Urinary bladder (tissue), 4 donors: ENCODE results near the gene SH3TC1. TPM values are rescaled to one million over a fixed set of nuclear protein-coding genes. Genes with fewer than 3 reads are reported as not detected.

Experiments
- DNase-seq: peaks from one replicate; pipeline ENCODE4 v3.0.0-alpha.2; 2015; ENCODE audit errors: extremely low spot score
- H3K27ac ChIP-seq: one replicate; pipeline ENCODE4 v1.5.1; 2013; ENCODE audit warnings: low read depth, mild to moderate bottlenecking, moderate library complexity
- H3K36me3 ChIP-seq: one replicate; pipeline ENCODE4 v1.6.1; 2013; ENCODE audit warnings: mild to moderate bottlenecking, moderate library complexity; ENCODE audit not compliant: insufficient read depth
- H3K4me1 ChIP-seq: one replicate; pipeline ENCODE4 v1.6.1; 2013; ENCODE audit warnings: mild to moderate bottlenecking, moderate library complexity; ENCODE audit not compliant: insufficient read depth
- H3K4me3 ChIP-seq: one replicate; pipeline ENCODE4 v1.5.1; 2013; ENCODE audit warnings: low read depth, low read length
- WGBS: extraction: QIAGEN DNeasy Blood & Tissue Kit; methylation state at CpG from one replicate; pipeline ENCODE4 v1.1.7; 2013; 5-methylcytosine and 5-hydroxymethylcytosine counted together
- polyA plus RNA-seq: library from polyadenylated mRNA; stranded (reverse); fragments of 200-250 nt; gene quantifications from one replicate; pipeline ENCODE4 v1.2.3, GENCODE V29; 2013
- total RNA-seq: library from RNA; depleted of rRNA; stranded (reverse); fragments of >200 nt; gene quantifications from one replicate; pipeline ENCODE4 v1.2.3, GENCODE V29; 2014
- donor health status: healthy with polysubstance abuse.
- donor health status: healthy.

The SH3TC1 gene
- total and polyA plus RNA-seq, 2 donors, result 17.2 to 20.5 TPM

GRCh38 chr4:8203817-8204216 lies 4.7 kb downstream of the SH3TC1 start:
- Histone ChIP-seq H3K27ac (no peak overlapping the region), H3K4me1 (no peaks in the 10 kb centered on the region), H3K36me3 (no peaks in the 10 kb centered on the region), H3K4me3 (no peak overlapping the region)
- DNase-seq, result no peak
- 86% methylated on average over 10 of the region's 10 CpGs for WGBS

- Histone ChIP-seq H3K4me1 (no peaks in the 10 kb centered on the region), H3K36me3 (no peaks in the 10 kb centered on the region), H3K4me3 (no peak overlapping the region), H3K27ac (no peak overlapping the region)
- WGBS, result 92% methylated on average over 31 of the region's 31 CpGs
- no peak for DNase-seq
Observed at GRCh38 chr4:8204576-8205227, 5.6 kb downstream of the SH3TC1 start.

- H3K4me3 ChIP-seq, result no peak overlapping the region
- 77% methylated on average over 19 of the region's 19 CpGs for WGBS
Observed at GRCh38 chr4:8205241-8205707, 6.2 kb downstream of the SH3TC1 start.

GRCh38 chr4:8205749-8206611 lies 6.9 kb downstream of the SH3TC1 start:
- H3K4me3 ChIP-seq, result no peak overlapping the region
- no peaks in the 10 kb centered on the region for H3K4me1 ChIP-seq
- no peak for DNase-seq
- H3K27ac ChIP-seq, result no peak overlapping the region
- 67% methylated on average over 26 of the region's 26 CpGs for WGBS
- no peaks in the 10 kb centered on the region for H3K36me3 ChIP-seq

More at GRCh38 chr4:8205241-8205707, 6.2 kb downstream of the SH3TC1 start:
- H3K4me1 ChIP-seq, result no peaks in the 10 kb centered on the region
- no peaks in the 10 kb centered on the region for H3K36me3 ChIP-seq
- no peak overlapping the region for H3K27ac ChIP-seq
- DNase-seq, result no peak

- Histone ChIP-seq H3K27ac (no peak overlapping the region), H3K36me3 (no peaks in the 10 kb centered on the region), H3K4me3 (no peak overlapping the region), H3K4me1 (no peaks in the 10 kb centered on the region)
- 93% methylated on average over 6 of the region's 6 CpGs for WGBS
- no peak for DNase-seq
Observed at GRCh38 chr4:8207314-8207713, 8.2 kb downstream of the SH3TC1 start.

GRCh38 chr4:8208565-8208964 lies 9.5 kb downstream of the SH3TC1 start:
- Histone ChIP-seq H3K4me1 (no peaks in the 10 kb centered on the region), H3K36me3 (no peaks in the 10 kb centered on the region), H3K4me3 (no peak overlapping the region), H3K27ac (no peak overlapping the region)
- WGBS, result 97% methylated on average over 12 of the region's 12 CpGs
- DNase-seq, result no peak

GRCh38 chr4:8209181-8209874 lies 10.2 kb downstream of the SH3TC1 start:
- H3K4me1 ChIP-seq, result no peaks in the 10 kb centered on the region
- H3K36me3 ChIP-seq, result no peaks in the 10 kb centered on the region
- H3K4me3 ChIP-seq, result no peak overlapping the region
- 87% methylated on average over 21 of the region's 21 CpGs for WGBS
- no peak for DNase-seq
- no peak overlapping the region for H3K27ac ChIP-seq

GRCh38 chr4:8210010-8210409 lies 10.9 kb downstream of the SH3TC1 start:
- Histone ChIP-seq H3K36me3 (no peaks in the 10 kb centered on the region), H3K4me3 (no peak overlapping the region), H3K27ac (no peak overlapping the region), H3K4me1 (no peaks in the 10 kb centered on the region)
- 84% methylated on average over 12 of the region's 12 CpGs for WGBS
- no peak for DNase-seq

- WGBS, result 79% methylated on average over 5 of the region's 5 CpGs
- Histone ChIP-seq H3K27ac (no peak overlapping the region), H3K4me3 (no peak overlapping the region), H3K36me3 (no peaks in the 10 kb centered on the region), H3K4me1 (no peaks in the 10 kb centered on the region)
- no peak for DNase-seq
Observed at GRCh38 chr4:8210616-8211015, 11.5 kb downstream of the SH3TC1 start.

GRCh38 chr4:8211251-8211650 lies 12.2 kb downstream of the SH3TC1 start:
- WGBS, result 26% methylated on average over 8 of the region's 8 CpGs
- Histone ChIP-seq H3K4me3 (no peak overlapping the region), H3K4me1 (no peaks in the 10 kb centered on the region), H3K36me3 (no peaks in the 10 kb centered on the region), H3K27ac (no peak overlapping the region)
- no peak for DNase-seq

GRCh38 chr4:8211737-8212581 lies 12.9 kb downstream of the SH3TC1 start:
- H3K27ac ChIP-seq, result no peak overlapping the region
- H3K4me3 ChIP-seq, result no peak overlapping the region
- 87% methylated on average over 22 of the region's 22 CpGs for WGBS
- H3K4me1 ChIP-seq, result no peaks in the 10 kb centered on the region
- no peak for DNase-seq
- H3K36me3 ChIP-seq, result no peaks in the 10 kb centered on the region

- no peak for DNase-seq
- Histone ChIP-seq H3K27ac (no peak overlapping the region), H3K36me3 (no peaks in the 10 kb centered on the region), H3K4me1 (no peaks in the 10 kb centered on the region), H3K4me3 (no peak overlapping the region)
- 89% methylated on average over 12 of the region's 12 CpGs for WGBS
Observed at GRCh38 chr4:8212622-8213021, 13.5 kb downstream of the SH3TC1 start.

- 91% methylated on average over 7 of the region's 7 CpGs for WGBS
Observed at GRCh38 chr4:8213121-8213520, 14.0 kb downstream of the SH3TC1 start.

More at GRCh38 chr4:8213121-8213520, 14.0 kb downstream of the SH3TC1 start:
- DNase-seq, result no peak
- Histone ChIP-seq H3K27ac (no peak overlapping the region), H3K4me3 (no peak overlapping the region), H3K36me3 (no peaks in the 10 kb centered on the region), H3K4me1 (no peaks in the 10 kb centered on the region)
